Peyer's patch (tissue), 4 donors: ENCODE results near the gene SPOCD1. TPM values are rescaled to one million over a fixed set of nuclear protein-coding genes. Genes with fewer than 3 reads are reported as not detected.
A peak's percentile ranks its signal among the peaks of the same experiment; 100 is the strongest.

Experiments used
- DNase-seq, 3 donors: peaks; one replicate each; pipeline ENCODE4 v3.0.0-alpha.2; 2017 to 2019
- H3K27ac ChIP-seq, 4 donors: fragments of 200-600 bp; sonication (generic); one replicate each; pipeline ENCODE4 v1.5.1; 2016 to 2019
- H3K27me3 ChIP-seq, 2 donors: fragments of 200-600 bp; sonication (generic); one replicate each; pipeline ENCODE4 v1.5.1; 2019
- H3K36me3 ChIP-seq, 3 donors: fragments of 200-600 bp; sonication (generic); one replicate each; pipeline ENCODE4 v1.5.1; 2016 to 2019
- H3K4me1 ChIP-seq, 4 donors: fragments of 200-600 bp; sonication (generic); one replicate each; pipeline ENCODE4 v1.5.1; 2016 to 2019
- H3K4me3 ChIP-seq, 4 donors: fragments of 200-600 bp; sonication (generic); 1 replicate in 3 of 4; 2 replicates in 1 of 4; pipeline ENCODE4 v1.5.1; 2016 to 2019; ENCODE audit warnings: mild to moderate bottlenecking in 1 of 4
- H3K9me3 ChIP-seq, 4 donors: fragments of 200-600 bp; sonication (generic); one replicate each; pipeline ENCODE4 v1.5.1; 2016 to 2019; ENCODE audit warnings: mild to moderate bottlenecking in 1 of 4
- POLR2A ChIP-seq, 2 donors: fragments of 450-650 bp; IDR thresholded peaks; one replicate each; pipeline ENCODE4 v1.5.1; 2017; ENCODE audit warnings: antibody characterized with exemption in 2 of 2, mild to moderate bottlenecking in 2 of 2, moderate library complexity in 2 of 2
- total RNA-seq, 4 donors: library from RNA; depleted of rRNA; stranded (reverse); fragments of >200 nt; gene quantifications; one replicate each; pipeline ENCODE4 v1.1.0, GENCODE V29; 2016
- TF ChIP-seq, protein P1 (sequence below), 6 experiments: fragments of 450-650 bp in 4 of 6; fragments of 200-600 bp in 2 of 6; sonication (generic) in 1 of 6; IDR thresholded peaks; one replicate each; pipeline ENCODE4 v1.5.1; 2017 to 2019; ENCODE audit warnings: antibody characterized with exemption in 6 of 6, mild to moderate bottlenecking in 3 of 6, moderate library complexity in 1 of 6

SPOCD1 gene
- total RNA-seq, 4 donors from 2014 or later, result 0.80 to 3.3 TPM; not detected in 2

DNA sequence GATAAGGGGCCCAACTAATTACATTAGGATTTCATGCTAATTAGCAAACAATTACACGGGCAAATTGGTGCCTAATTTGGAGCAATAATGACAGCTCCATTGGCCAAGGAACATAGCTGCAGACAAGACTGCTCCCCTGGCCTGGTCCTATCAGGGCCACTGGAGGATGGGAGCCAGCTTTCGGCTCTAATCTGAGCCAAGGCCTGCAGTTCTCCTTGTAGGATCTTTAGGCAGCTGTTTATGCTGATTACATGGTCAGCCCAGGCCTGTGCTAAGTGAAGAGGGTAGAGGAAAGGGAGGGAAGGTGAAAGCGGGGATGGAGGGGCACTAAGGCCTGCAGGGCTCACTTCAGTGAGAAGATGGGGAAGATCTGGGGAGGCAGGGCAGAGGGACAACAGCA, 39.3 kb downstream of the SPOCD1 start:
- H3K4me1 ChIP-seq, result peaks cover 0 to 16% (median 16%) of the 10 kb centered on the region in 4 donors
- H3K27ac ChIP-seq, result no peak overlapping the region
- no peak for DNase-seq
- H3K4me3 ChIP-seq, result no peak overlapping the region
- no peaks in the 10 kb centered on the region for H3K36me3 ChIP-seq
- H3K27me3 ChIP-seq, result peaks cover 0 to 22% of the 10 kb centered on the region in 2 donors
- no peaks in the 10 kb centered on the region for H3K9me3 ChIP-seq
- TF ChIP-seq, protein P1, sequence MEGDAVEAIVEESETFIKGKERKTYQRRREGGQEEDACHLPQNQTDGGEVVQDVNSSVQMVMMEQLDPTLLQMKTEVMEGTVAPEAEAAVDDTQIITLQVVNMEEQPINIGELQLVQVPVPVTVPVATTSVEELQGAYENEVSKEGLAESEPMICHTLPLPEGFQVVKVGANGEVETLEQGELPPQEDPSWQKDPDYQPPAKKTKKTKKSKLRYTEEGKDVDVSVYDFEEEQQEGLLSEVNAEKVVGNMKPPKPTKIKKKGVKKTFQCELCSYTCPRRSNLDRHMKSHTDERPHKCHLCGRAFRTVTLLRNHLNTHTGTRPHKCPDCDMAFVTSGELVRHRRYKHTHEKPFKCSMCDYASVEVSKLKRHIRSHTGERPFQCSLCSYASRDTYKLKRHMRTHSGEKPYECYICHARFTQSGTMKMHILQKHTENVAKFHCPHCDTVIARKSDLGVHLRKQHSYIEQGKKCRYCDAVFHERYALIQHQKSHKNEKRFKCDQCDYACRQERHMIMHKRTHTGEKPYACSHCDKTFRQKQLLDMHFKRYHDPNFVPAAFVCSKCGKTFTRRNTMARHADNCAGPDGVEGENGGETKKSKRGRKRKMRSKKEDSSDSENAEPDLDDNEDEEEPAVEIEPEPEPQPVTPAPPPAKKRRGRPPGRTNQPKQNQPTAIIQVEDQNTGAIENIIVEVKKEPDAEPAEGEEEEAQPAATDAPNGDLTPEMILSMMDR (IDR thresholded peaks at IDR 0.05), result no peak
- TF ChIP-seq POLR2A (IDR thresholded peaks at IDR 0.05), result no peak

DNA sequence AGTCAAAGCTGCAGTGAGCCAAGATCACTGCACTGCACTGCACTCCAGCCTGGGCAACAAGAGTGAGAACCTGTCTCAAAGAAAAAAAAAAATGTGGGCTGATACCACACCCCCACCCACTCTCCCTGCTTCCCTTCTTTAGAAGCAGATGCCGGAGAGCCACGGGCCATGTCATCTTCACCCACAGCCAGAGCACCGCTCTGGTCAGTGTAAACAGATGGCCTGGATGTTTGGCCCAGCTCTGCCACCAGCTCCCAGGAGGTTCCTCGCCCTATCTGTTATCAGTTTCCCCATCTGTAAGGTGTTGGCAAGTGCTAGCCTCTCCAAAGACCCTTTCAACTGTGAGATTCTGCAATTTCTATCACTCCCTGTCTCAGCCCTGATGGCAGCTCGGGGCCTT, 39.8 kb downstream of the SPOCD1 start:
- Histone ChIP-seq H3K36me3 (no peaks in the 10 kb centered on the region), H3K9me3 (no peaks in the 10 kb centered on the region), H3K27me3 (peaks cover 0 to 22% of the 10 kb centered on the region in 2 donors), H3K4me3 (no peak overlapping the region), H3K4me1 (peaks cover 0 to 16% (median 16%) of the 10 kb centered on the region in 4 donors), H3K27ac (no peak overlapping the region)
- TF ChIP-seq POLR2A (IDR thresholded peaks at IDR 0.05), result no peak
- TF ChIP-seq, protein P1 (IDR thresholded peaks at IDR 0.05), result no peak
- DNase-seq, result no peak

DNA sequence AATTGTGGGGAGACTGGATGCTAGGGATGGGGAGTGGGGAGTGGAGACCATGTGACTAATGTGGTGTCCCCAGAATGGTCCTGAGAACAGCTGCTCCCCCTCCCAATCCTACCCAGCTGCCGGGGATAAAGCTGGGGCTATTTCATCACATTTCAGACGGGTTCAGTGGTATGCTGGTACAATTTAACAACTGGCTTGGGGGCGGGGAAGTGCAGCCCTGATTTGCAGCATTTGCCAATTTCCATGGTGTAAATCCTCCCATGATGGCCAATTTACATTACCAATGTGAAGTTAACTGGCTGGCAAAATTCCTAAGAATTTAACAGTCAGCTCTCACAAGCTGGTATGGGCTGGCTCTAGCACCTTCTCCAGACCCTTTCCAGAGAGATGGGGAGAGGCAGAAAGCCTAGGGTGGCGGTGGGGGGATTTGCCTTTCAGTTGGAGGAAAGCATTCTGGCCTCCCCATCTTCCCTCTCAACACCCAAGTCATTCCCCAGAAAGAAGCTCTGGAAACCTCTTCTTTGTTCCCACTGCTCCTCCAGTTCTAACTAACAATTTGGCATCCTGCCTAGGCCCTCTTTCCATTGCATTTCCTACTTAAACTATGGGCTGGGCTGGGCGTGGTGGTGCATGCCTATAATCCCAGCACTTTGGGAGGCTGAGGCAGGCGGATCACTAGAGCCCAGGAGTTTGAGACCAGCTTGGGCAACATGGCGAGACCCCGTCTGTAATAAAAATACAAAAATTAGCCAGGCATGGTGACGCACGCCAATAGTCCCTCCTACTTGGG, 40.4 kb downstream of the SPOCD1 start:
- Histone ChIP-seq H3K4me3 (no peak overlapping the region), H3K27me3 (peaks cover 0 to 22% of the 10 kb centered on the region in 2 donors), H3K9me3 (no peaks in the 10 kb centered on the region), H3K36me3 (no peaks in the 10 kb centered on the region), H3K27ac (no peak overlapping the region), H3K4me1 (peaks cover 0 to 16% (median 16%) of the 10 kb centered on the region in 4 donors)
- TF ChIP-seq POLR2A (IDR thresholded peaks at IDR 0.05), result no peak
- no peak for DNase-seq

DNA sequence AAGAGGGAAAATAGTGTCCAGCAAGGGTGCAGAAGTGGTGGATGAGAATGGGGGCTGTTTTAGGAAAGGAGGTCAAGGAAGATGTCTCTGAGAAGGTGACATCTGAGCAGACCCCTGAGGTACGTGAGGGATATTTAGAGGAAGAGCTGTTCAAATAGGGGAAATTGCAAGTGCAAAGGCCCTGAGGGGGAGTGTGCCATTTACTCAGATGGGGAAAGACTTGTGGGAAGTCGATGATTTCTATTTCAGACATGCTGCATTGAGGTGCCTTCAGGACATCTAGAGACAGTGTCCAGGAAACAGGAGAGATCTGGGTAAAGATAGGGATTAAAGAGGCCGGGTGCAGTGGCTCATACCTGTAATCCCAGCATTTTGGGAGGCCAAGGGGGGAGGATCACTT, 41.3 kb downstream of the SPOCD1 start:
- TF ChIP-seq, protein P1 (IDR thresholded peaks at IDR 0.05), result no peak
- TF ChIP-seq POLR2A (IDR thresholded peaks at IDR 0.05), result no peak
- peaks cover 0 to 22% of the 10 kb centered on the region in 2 donors for H3K27me3 ChIP-seq
- H3K27ac ChIP-seq, result no peak overlapping the region
- H3K4me3 ChIP-seq, result no peak overlapping the region
- no peaks in the 10 kb centered on the region for H3K36me3 ChIP-seq
- H3K4me1 ChIP-seq, result peaks cover 0 to 20% (median 16%) of the 10 kb centered on the region in 4 donors
- no peak for DNase-seq
- no peaks in the 10 kb centered on the region for H3K9me3 ChIP-seq

DNA sequence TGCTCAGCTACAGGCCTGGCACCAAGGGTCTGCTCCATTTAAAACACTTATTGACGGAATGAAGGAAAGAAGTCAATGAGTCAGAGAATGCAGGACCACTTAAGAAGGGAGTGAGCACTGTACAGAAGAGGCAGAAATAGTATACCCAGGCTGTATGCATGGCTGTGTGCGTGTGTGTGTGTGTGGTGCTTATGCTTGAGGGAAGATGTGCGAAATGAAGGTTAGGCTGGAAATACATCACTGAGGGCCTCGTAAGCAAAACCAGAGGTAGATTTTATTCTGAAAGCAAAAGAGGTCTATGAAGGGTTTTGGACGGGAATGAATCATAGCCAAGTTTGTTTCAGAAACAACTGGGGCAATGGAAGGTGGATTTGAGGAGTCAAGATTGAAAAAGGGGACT, 42.0 kb downstream of the SPOCD1 start:
- no peaks in the 10 kb centered on the region for H3K36me3 ChIP-seq
- H3K27ac ChIP-seq, result no peak overlapping the region
- peaks cover 0 to 22% of the 10 kb centered on the region in 2 donors for H3K27me3 ChIP-seq
- DNase-seq, result no peak
- TF ChIP-seq POLR2A (IDR thresholded peaks at IDR 0.05), result no peak
- TF ChIP-seq, protein P1 (IDR thresholded peaks at IDR 0.05), result no peak
- no peak overlapping the region for H3K4me3 ChIP-seq
- peaks cover 0 to 20% (median 16%) of the 10 kb centered on the region in 4 donors for H3K4me1 ChIP-seq
- no peaks in the 10 kb centered on the region for H3K9me3 ChIP-seq

DNA sequence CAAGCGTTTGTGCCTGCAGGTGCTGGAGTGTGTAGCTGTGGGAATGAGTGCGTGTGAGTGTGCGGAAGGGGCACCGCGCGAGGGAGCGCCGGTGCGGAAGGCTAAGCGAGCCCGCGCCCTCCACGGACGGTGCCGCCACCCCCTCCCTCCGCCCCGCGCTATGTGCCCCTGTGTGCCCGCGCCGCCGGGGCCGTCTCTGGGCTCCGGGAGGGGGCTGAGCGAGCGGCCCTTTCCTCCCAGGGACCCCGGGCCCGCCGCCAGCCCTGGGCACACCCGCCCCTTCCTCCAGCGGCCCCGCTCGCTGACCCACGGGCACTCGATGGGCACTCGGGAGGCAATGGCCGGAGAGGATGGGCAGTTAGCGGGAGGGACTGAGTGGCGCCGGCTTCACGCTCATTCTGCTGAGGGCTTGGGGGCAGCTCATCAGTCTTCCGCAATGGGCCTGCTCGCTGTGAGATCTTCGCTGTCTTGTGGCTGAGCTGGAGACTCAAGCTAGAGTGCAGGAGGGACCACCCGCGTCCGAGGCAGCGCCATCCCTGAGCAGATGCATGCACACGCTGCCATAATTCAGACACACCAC, 43.1 kb downstream of the SPOCD1 start:
- no peaks in the 10 kb centered on the region for H3K36me3 ChIP-seq
- no peaks in the 10 kb centered on the region for H3K9me3 ChIP-seq
- H3K27ac ChIP-seq, result no peak overlapping the region
- TF ChIP-seq, protein P1 (IDR thresholded peaks at IDR 0.05), result no peak
- peak in 1 of 2 donors; percentile 2 for TF ChIP-seq POLR2A (IDR thresholded peaks at IDR 0.05)
- peaks cover 0 to 20% (median 16%) of the 10 kb centered on the region in 4 donors for H3K4me1 ChIP-seq
- H3K27me3 ChIP-seq, result peaks cover 0 to 22% of the 10 kb centered on the region in 2 donors
- DNase-seq, result no peak
- H3K4me3 ChIP-seq, result peak overlapping the region; percentile 16 to 37 (median 32)
